ENCODE data around the gene MOGAT2. TPM values are rescaled to one million over a fixed set of nuclear protein-coding genes. Genes with fewer than 3 reads are reported as not detected.

The MOGAT2 gene
- total RNA-seq, 4 donors from 2014 or later: 0.57 TPM; not detected in 3

GRCh38 chr11:75766443-75767227 lies 49.0 kb downstream of the MOGAT2 start:
- no peak for TF ChIP-seq CTCF (IDR thresholded peaks at IDR 0.05; ENCODE audit: low read depth)

DNA sequence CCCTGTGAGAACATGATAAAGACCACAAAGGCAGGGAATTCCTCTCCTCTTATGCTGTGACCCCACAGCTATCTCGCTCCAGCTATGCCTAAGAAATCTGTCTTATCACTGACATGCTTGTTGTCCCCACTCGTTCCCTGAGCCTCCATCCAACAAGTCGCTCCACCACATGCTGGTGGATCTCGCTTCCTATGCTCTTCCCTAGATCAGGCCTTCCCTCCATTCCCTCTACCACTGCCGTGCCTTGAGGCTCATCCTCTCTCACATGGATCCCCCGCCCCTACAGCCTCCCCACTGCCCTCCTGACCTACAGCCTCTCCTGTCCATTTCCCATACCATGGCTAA lies 49.6 kb downstream of the MOGAT2 start:
- no peak for TF ChIP-seq CTCF (IDR thresholded peaks at IDR 0.05; ENCODE audit: low read depth)

- no peak for TF ChIP-seq CTCF (IDR thresholded peaks at IDR 0.05; ENCODE audit: low read depth)
These were observed 50.1 kb downstream of the MOGAT2 start for GRCh38 chr11:75767793-75768111.

DNA sequence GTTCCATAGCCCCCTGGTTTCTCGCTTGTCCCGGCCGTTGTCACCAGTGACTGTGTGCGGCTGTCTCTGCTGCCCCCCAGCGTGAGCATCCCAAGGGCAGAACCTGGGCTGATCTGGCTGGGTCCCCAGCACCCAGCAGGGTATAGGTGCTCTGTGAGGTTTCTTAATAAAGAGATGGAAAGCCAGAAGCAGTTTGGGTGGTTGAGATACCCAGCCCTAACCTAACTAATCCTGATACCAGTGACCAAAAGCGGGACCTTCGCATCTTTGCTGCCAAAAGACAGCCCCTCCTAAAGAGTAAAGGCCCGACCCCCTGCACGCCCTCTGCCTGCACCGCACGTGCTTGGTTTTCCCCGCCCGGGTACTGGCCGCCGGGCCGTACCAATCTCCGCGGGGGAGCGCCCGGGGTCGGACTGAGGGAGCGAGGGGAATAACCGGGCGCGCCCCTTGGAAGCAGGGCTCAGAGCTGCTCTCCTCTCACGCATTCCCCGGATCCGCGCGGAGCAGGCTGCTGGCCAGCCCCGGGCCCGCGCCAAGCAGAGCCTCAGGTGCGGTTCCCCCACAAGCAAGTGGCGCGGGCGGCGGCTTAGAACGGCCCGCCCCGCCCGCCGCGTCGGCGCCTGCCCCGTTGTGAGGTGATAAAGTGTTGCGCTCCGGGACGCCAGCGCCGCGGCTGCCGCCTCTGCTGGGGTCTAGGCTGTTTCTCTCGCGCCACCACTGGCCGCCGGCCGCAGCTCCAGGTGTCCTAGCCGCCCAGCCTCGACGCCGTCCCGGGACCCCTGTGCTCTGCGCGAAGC lies 50.7 kb downstream of the MOGAT2 start, which contains the start of gene DGAT2:
TSS of gene DGAT2 (plus strand) at position 667 of the 797 bp plus-strand sequence. CDS start 214 bp downstream, outside the sequence.
- no peak for TF ChIP-seq CTCF (IDR thresholded peaks at IDR 0.05; ENCODE audit: low read depth)

GRCh38 chr11:75768909-75769771 lies 51.5 kb downstream of the MOGAT2 start:
- no peak for TF ChIP-seq CTCF (IDR thresholded peaks at IDR 0.05; ENCODE audit: low read depth)

DNA sequence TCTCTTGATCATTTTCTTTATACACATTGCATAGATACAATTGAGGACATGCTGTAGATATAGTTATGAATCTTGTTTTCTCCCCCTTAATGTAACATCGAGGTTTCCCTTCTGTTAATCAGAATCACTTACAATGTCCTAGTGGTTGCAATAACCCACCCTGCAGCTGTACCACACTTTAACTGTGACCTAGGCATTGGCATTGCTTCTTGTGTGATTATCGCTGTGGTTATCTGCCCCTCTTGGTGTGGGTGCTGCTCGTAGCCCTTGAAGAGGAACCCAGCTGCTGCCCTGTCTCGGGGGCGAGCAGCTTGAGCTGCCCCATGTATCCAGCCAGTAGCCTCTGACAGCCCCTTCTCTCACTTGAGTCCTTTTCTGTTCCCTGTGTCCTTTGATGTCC lies 52.5 kb downstream of the MOGAT2 start:
- no peak for TF ChIP-seq CTCF (IDR thresholded peaks at IDR 0.05; ENCODE audit: low read depth)
